Stomach (tissue), 9 donors: ENCODE data around the gene ANO1. TPM values are rescaled to one million over a fixed set of nuclear protein-coding genes. Genes with fewer than 3 reads are reported as not detected.

Experiments used
- DNase-seq, 2 donors: peaks; one replicate each; pipeline versions ENCODE4 v3.0.0 to v3.0.0-alpha.2; 2013 to 2019
- H3K27ac ChIP-seq, 5 donors: fragments of 200-600 bp in 4 of 5; sonication (generic) in 4 of 5; one replicate each; pipeline ENCODE4 v1.5.1; 2013 to 2019; ENCODE audit warnings: mild to moderate bottlenecking in 1 of 5, moderate library complexity in 1 of 5
- H3K27me3 ChIP-seq, 3 donors: fragments of 200-600 bp; sonication (generic); one replicate each; pipeline ENCODE4 v1.5.1; 2017 to 2019; ENCODE audit warnings: mixed run types in 1 of 3
- H3K36me3 ChIP-seq, 4 donors: fragments of 200-600 bp; sonication (generic); 1 replicate in 3 of 4; 2 replicates in 1 of 4; pipeline ENCODE4 v1.5.1; 2016 to 2019
- H3K4me1 ChIP-seq, 4 donors: fragments of 200-600 bp; sonication (generic); one replicate each; pipeline ENCODE4 v1.5.1; 2016 to 2019
- H3K4me3 ChIP-seq, 4 donors: fragments of 200-600 bp; sonication (generic) in 3 of 4; one replicate each; pipeline ENCODE4 v1.5.1; 2016 to 2019; ENCODE audit warnings: mild to moderate bottlenecking in 1 of 4
- H3K9me3 ChIP-seq, 4 donors: fragments of 200-600 bp; sonication (generic); one replicate each; pipeline ENCODE4 v1.5.1; 2016 to 2019
- EP300 ChIP-seq: sonication (generic); formaldehyde crosslinking; IDR thresholded peaks from one replicate; pipeline ENCODE4 v1.6.1; 2017; ENCODE audit warnings: antibody characterized with exemption
- POLR2A ChIP-seq, 4 donors: fragments of 450-650 bp; IDR thresholded peaks; one replicate each; pipeline ENCODE4 v1.6.1; 2016; ENCODE audit warnings: antibody characterized with exemption in 4 of 4, control low read depth in 2 of 4, mild to moderate bottlenecking in 1 of 4, moderate library complexity in 1 of 4
- POLR2AphosphoS5 ChIP-seq, 3 donors: sonication (generic); formaldehyde crosslinking; IDR thresholded peaks; one replicate each; pipeline ENCODE4 v1.6.1; 2016; ENCODE audit warnings: antibody characterized with exemption in 3 of 3
- WGBS, 5 donors: extraction: QIAGEN DNeasy Blood & Tissue Kit in 3 of 5; methylation state at CpG; one replicate each; pipeline versions ENCODE4 v1.1.5 to v1.1.7; 2013 to 2018; 5-methylcytosine and 5-hydroxymethylcytosine counted together
- intact Hi-C: fragments of 100-400 bp; cut with DNase I; formaldehyde crosslinking; loops from one replicate; pipeline ENCODE4 v1.15.1; 2023; ENCODE audit warnings: low total_unique reads
- polyA plus RNA-seq, 3 donors: library from polyadenylated mRNA; stranded (reverse); fragments of 200-250 nt; gene quantifications; one replicate each; pipeline ENCODE4 v1.2.3, GENCODE V29; 2013
- total RNA-seq, 5 donors: library from RNA; depleted of rRNA; stranded (reverse); fragments of >200 nt; gene quantifications; one replicate each; pipeline versions ENCODE4 v1.1.0 to v1.2.3, GENCODE V29; 2014 to 2016
- TF ChIP-seq, protein P1 (sequence below), 7 experiments: fragments of 450-650 bp in 4 of 7; fragments of 200-600 bp in 3 of 7; sonication (generic) in 3 of 7; IDR thresholded peaks; one replicate each; pipeline ENCODE4 v1.5.1; 2016 to 2019; ENCODE audit warnings: antibody characterized with exemption in 7 of 7, control low read depth in 2 of 7, mild to moderate bottlenecking in 1 of 7
- donor health status: healthy with polysubstance abuse.
- donor health status: Bipolar disorder and iron deficiency.
- donor health status: healthy.

ANO1 gene
- total and polyA plus RNA-seq, 8 donors = 1.8 to 69.6 (median 12.9) TPM

GRCh38 chr11:70158757-70159389 lies 80.8 kb downstream of the ANO1 start:
- DNase-seq = no peak
- 90 to 96% (median 93%) methylated on average over 3 to 14 of the region's 14 CpGs for WGBS, 5 donors
- intact Hi-C loops = no loop called here
- Histone ChIP-seq H3K27me3 (peaks cover 0 to 14% (median 0%) of the 10 kb centered on the region in 3 donors), H3K27ac (peak overlapping the region in 3 of 5 donors; percentile 20 to 75 (median 38)), H3K9me3 (no peaks in the 10 kb centered on the region), H3K4me1 (peaks cover 5 to 21% (median 18%) of the 10 kb centered on the region in 4 donors), H3K36me3 (peaks cover 0 to 15% (median 0%) of the 10 kb centered on the region in 4 donors), H3K4me3 (no peak overlapping the region)
- TF ChIP-seq POLR2AphosphoS5 (IDR thresholded peaks at IDR 0.05) = no peak
- TF ChIP-seq, protein P1, sequence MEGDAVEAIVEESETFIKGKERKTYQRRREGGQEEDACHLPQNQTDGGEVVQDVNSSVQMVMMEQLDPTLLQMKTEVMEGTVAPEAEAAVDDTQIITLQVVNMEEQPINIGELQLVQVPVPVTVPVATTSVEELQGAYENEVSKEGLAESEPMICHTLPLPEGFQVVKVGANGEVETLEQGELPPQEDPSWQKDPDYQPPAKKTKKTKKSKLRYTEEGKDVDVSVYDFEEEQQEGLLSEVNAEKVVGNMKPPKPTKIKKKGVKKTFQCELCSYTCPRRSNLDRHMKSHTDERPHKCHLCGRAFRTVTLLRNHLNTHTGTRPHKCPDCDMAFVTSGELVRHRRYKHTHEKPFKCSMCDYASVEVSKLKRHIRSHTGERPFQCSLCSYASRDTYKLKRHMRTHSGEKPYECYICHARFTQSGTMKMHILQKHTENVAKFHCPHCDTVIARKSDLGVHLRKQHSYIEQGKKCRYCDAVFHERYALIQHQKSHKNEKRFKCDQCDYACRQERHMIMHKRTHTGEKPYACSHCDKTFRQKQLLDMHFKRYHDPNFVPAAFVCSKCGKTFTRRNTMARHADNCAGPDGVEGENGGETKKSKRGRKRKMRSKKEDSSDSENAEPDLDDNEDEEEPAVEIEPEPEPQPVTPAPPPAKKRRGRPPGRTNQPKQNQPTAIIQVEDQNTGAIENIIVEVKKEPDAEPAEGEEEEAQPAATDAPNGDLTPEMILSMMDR (IDR thresholded peaks at IDR 0.05) = no peak
- TF ChIP-seq EP300 = no peak
- TF ChIP-seq POLR2A (IDR thresholded peaks at IDR 0.05) = no peak

- H3K27ac ChIP-seq = peak overlapping the region in 4 of 5 donors; percentile 8 to 75 (median 38)
- peaks cover 0 to 15% (median 2%) of the 10 kb centered on the region in 4 donors for H3K36me3 ChIP-seq
- intact Hi-C loops = no loop called here
- H3K9me3 ChIP-seq = no peaks in the 10 kb centered on the region
- peak; percentile 64 to 87 for DNase-seq
- H3K27me3 ChIP-seq = peaks cover 0 to 14% (median 0%) of the 10 kb centered on the region in 3 donors
- peaks cover 5 to 21% (median 18%) of the 10 kb centered on the region in 4 donors for H3K4me1 ChIP-seq
- TF ChIP-seq POLR2AphosphoS5 (IDR thresholded peaks at IDR 0.05) = peak in 1 of 3 donors; percentile 71
- TF ChIP-seq EP300 = no peak
- WGBS, 5 donors = 36 to 46% (median 39%) methylated on average over 10 to 24 of the region's 24 CpGs
- no peak overlapping the region for H3K4me3 ChIP-seq
Measured at GRCh38 chr11:70159627-70160570, 81.8 kb downstream of the ANO1 start.

GRCh38 chr11:70161043-70161625 lies 83.0 kb downstream of the ANO1 start:
- Histone ChIP-seq H3K9me3 (no peaks in the 10 kb centered on the region), H3K36me3 (peaks cover 0 to 15% (median 2%) of the 10 kb centered on the region in 4 donors), H3K4me3 (no peak overlapping the region), H3K27ac (no peak overlapping the region), H3K4me1 (peaks cover 5 to 21% (median 18%) of the 10 kb centered on the region in 4 donors), H3K27me3 (peaks cover 0 to 14% (median 0%) of the 10 kb centered on the region in 3 donors)
- WGBS, 5 donors = 92 to 94% (median 92%) methylated on average over 17 of the region's 17 CpGs
- TF ChIP-seq, protein P1 (IDR thresholded peaks at IDR 0.05) = no peak
- TF ChIP-seq EP300 = no peak
- no peak for TF ChIP-seq POLR2AphosphoS5 (IDR thresholded peaks at IDR 0.05)
- TF ChIP-seq POLR2A (IDR thresholded peaks at IDR 0.05) = no peak
- DNase-seq = no peak
- intact Hi-C loops = no loop called here

GRCh38 chr11:70164705-70165104 lies 86.6 kb downstream of the ANO1 start:
- H3K4me3 ChIP-seq = no peak overlapping the region
- no peaks in the 10 kb centered on the region for H3K9me3 ChIP-seq
- peaks cover 0 to 37% (median 0%) of the 10 kb centered on the region in 3 donors for H3K27me3 ChIP-seq
- H3K36me3 ChIP-seq = peaks cover 0 to 33% (median 9%) of the 10 kb centered on the region in 4 donors
- intact Hi-C loops = no loop called here
- peaks cover 14 to 22% (median 17%) of the 10 kb centered on the region in 4 donors for H3K4me1 ChIP-seq
- no peak overlapping the region for H3K27ac ChIP-seq
- DNase-seq = no peak
- WGBS, 5 donors = 86 to 94% (median 90%) methylated on average over 9 to 10 of the region's 10 CpGs
- TF ChIP-seq POLR2A (IDR thresholded peaks at IDR 0.05) (no peak), POLR2AphosphoS5 (IDR thresholded peaks at IDR 0.05) (no peak), EP300 (no peak)
- TF ChIP-seq, protein P1 (IDR thresholded peaks at IDR 0.05) = no peak
